ENCODE measurements around the gene TMEM106C. TPM values are rescaled to one million over a fixed set of nuclear protein-coding genes. Genes with fewer than 3 reads are reported as not detected.

Gene TMEM106C
- polyA plus RNA-seq, 3 donors: 8.7 to 9.7 (median 9.0) TPM

DNA sequence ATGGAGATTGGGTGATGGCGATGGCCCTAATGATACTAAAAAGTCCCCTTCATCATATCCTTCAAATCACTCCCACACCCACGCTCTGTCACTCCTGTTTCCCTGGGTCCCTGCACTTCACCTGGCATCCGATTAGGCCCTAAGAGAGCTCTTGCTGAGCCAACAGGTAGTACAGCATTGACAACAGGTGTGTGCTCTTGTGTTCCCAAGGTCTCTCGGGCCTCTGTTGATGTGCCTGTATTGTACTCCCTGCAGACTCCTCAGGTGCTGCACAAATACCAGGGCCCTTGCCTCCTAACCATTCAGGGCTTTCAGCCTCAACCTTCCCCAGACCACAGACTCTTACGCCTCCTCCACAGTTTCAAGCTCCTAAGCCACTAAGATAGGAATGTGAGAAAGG is 32.8 kb upstream of the TMEM106C start:
- no peaks in the 10 kb centered on the region for H3K36me3 Mint-ChIP-seq
- no peaks in the 10 kb centered on the region for H3K9me3 ChIP-seq (replicated peaks in 1 of 2; ENCODE audit: control insufficient read depth in 1 of 2, insufficient read depth in 1 of 2, low read length in 2 of 2)
- peaks cover 2 to 12% (median 4%) of the 10 kb centered on the region in 3 donors for H3K27me3 Mint-ChIP-seq (ENCODE audit: low read depth in 3 of 3)
- no peaks in the 10 kb centered on the region for H3K36me3 ChIP-seq (replicated peaks in 1 of 2; ENCODE audit: control insufficient read depth in 1 of 2, insufficient read depth in 2 of 2, low read length in 2 of 2)
- no peak overlapping the region for H3K4me3 ChIP-seq (replicated peaks in 1 of 3; ENCODE audit: low read depth in 2 of 3, low read length in 3 of 3)
- no peaks in the 10 kb centered on the region for H3K4me1 ChIP-seq (ENCODE audit: control insufficient read depth in 1 of 2, insufficient read depth in 2 of 2, low read length in 2 of 2)
- no peak overlapping the region for H3K9ac ChIP-seq (ENCODE audit: insufficient read depth, low read length, poor library complexity, severe bottlenecking)
- no peaks in the 10 kb centered on the region for H4K20me1 ChIP-seq (ENCODE audit: insufficient read depth, low read length)
- WGBS (ENCODE audit: insufficient coverage): 95% methylated on average over 3 of the region's 5 CpGs
- no peak overlapping the region for H3K4me2 ChIP-seq (replicated peaks; ENCODE audit: extremely low read depth, low read length, poor library complexity, severe bottlenecking)
- H3K79me2 ChIP-seq (ENCODE audit: insufficient read depth, low read length): no peaks in the 10 kb centered on the region
- H2AFZ ChIP-seq (ENCODE audit: insufficient read depth, low read depth, low read length, poor library complexity, severe bottlenecking): no peak overlapping the region
- no peaks in the 10 kb centered on the region for H3K9me3 Mint-ChIP-seq
- H3K4me3 Mint-ChIP-seq: no peak overlapping the region
- no peak overlapping the region for H3K27ac ChIP-seq (ENCODE audit: low read depth in 1 of 2, low read length in 2 of 2)
- TF ChIP-seq CTCF (IDR thresholded peaks at IDR 0.05): no peak
- no peak for DNase-seq
- intact Hi-C loops (cut with micrococcal nuclease): no loop called here
- H3K27ac Mint-ChIP-seq: no peak overlapping the region
- no peaks in the 10 kb centered on the region for H3K27me3 ChIP-seq (ENCODE audit: control insufficient read depth in 2 of 2, insufficient read depth in 2 of 2, low read length in 2 of 2)
- no peaks in the 10 kb centered on the region for H3K4me1 Mint-ChIP-seq

DNA sequence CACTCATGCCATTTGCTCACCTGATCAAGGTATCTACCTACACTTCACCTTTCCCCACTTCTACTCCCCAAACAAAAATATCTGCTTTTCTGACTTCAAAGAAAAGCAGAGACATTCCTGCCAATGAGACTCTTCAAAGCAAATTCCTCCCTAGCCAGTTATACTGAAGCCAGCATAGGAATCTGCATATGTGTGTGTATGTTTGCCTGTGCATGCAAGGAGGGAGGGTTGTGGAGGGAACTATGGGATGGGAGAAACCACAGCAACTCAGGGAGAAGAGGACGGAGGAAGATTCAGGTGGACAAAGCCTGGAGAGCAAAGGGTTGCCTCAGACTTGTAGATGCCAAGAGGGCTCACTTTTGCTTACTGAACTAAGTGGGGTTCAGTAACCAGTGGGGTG is 32.2 kb upstream of the TMEM106C start:
- Histone ChIP-seq H3K9me3 (replicated peaks in 1 of 2; ENCODE audit: control insufficient read depth in 1 of 2, insufficient read depth in 1 of 2, low read length in 2 of 2) (no peaks in the 10 kb centered on the region), H3K27ac (ENCODE audit: low read depth in 1 of 2, low read length in 2 of 2) (no peak overlapping the region), H3K4me1 (ENCODE audit: control insufficient read depth in 1 of 2, insufficient read depth in 2 of 2, low read length in 2 of 2) (no peaks in the 10 kb centered on the region), H3K27me3 (ENCODE audit: control insufficient read depth in 2 of 2, insufficient read depth in 2 of 2, low read length in 2 of 2) (no peaks in the 10 kb centered on the region), H3K36me3 (replicated peaks in 1 of 2; ENCODE audit: control insufficient read depth in 1 of 2, insufficient read depth in 2 of 2, low read length in 2 of 2) (no peaks in the 10 kb centered on the region), H3K4me3 (replicated peaks in 1 of 3; ENCODE audit: low read depth in 2 of 3, low read length in 3 of 3) (no peak overlapping the region), H3K79me2 (ENCODE audit: insufficient read depth, low read length) (no peaks in the 10 kb centered on the region), H2AFZ (ENCODE audit: insufficient read depth, low read depth, low read length, poor library complexity, severe bottlenecking) (no peak overlapping the region), H4K20me1 (ENCODE audit: insufficient read depth, low read length) (no peaks in the 10 kb centered on the region), H3K9ac (ENCODE audit: insufficient read depth, low read length, poor library complexity, severe bottlenecking) (no peak overlapping the region), H3K4me2 (replicated peaks; ENCODE audit: extremely low read depth, low read length, poor library complexity, severe bottlenecking) (no peak overlapping the region)
- H3K4me1 Mint-ChIP-seq: no peaks in the 10 kb centered on the region
- H3K27me3 Mint-ChIP-seq (ENCODE audit: low read depth in 3 of 3): peaks cover 2 to 12% (median 7%) of the 10 kb centered on the region in 3 donors
- no peak overlapping the region for H3K27ac Mint-ChIP-seq
- intact Hi-C loops (cut with micrococcal nuclease): no loop called here
- no peak overlapping the region for H3K4me3 Mint-ChIP-seq
- no peaks in the 10 kb centered on the region for H3K36me3 Mint-ChIP-seq
- no peak for DNase-seq
- WGBS (ENCODE audit: insufficient coverage): 100% methylated on average over 1 of the region's 1 CpG
- TF ChIP-seq CTCF (IDR thresholded peaks at IDR 0.05): no peak
- H3K9me3 Mint-ChIP-seq: no peaks in the 10 kb centered on the region
